HepG2 (cell line): ENCODE measurements around the gene SAMD10.

Experiments used
- EZH2 ChIP-seq: conservative IDR thresholded peaks from 2 replicates; pipeline ENCODE4 v1.6.1; 2012; ENCODE audit warnings: mild to moderate bottlenecking, low read depth, low read length, moderate library complexity
- HCFC1 ChIP-seq: fragments of 150-350 bp; IDR thresholded peaks from 2 replicates; pipeline ENCODE4 v1.6.1; 2014; ENCODE audit warnings: low read depth, low read length
- KMT2A ChIP-seq: sonication (generic); formaldehyde crosslinking; IDR thresholded peaks from 2 replicates; pipeline ENCODE4 v1.4.0; 2020; ENCODE audit warnings: missing genetic modification reagents

DNA sequence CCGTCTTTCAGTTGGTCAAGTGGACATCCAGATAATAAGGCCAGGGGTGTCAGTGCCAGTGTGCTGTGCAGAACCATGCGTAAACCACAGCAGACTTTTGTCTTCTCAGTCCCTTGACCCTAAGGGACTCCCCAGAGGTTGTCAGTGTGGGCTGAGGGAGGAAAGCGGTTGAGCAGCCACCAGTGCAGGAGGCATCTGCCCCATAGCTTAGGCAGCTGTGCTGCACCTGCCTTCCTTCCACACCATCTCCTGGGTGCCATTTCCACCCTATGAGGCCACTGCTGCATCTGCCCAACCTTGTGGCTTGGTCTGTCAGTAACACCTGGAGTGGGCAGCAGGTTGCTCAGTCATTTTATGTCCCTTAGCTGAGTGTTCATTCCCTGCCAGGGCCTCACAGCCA lies 27.5 kb upstream of the SAMD10 start:
- no peak for TF ChIP-seq EZH2
- TF ChIP-seq KMT2A (CRISPR knock-in tag), result no peak
- no peak for TF ChIP-seq HCFC1
